Measurements from ENCODE around the gene IPMK.
"Not testable (repeated sequence)": the region's sequence is repeated elsewhere in the genome, so short reads cannot be mapped to it uniquely, and the experiment has no call there.

DNA sequence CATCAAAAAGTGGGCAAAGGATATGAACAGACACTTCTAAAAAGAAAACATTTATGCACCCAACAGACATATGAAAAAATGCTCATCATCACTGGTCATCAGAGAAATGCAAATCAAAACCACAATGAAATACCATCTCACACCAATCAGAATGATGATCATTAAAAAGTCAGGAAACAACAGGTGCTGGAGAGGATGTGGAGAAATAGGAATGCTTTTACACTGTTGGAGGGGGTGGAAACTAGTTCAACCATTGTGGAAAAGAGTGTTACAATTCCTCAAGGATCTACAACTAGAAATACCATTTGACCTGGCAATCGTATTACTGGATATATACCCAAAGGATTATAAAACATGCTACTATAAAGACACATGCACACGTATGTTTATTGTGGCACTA is 111.8 kb downstream of the IPMK start:
- TF ChIP-seq CTCF (conservative IDR thresholded peaks at IDR 0.05 in 1 of 2, IDR thresholded peaks at IDR 0.05 in 1 of 2; ENCODE audit: extremely low read depth in 1 of 2, insufficient read depth in 1 of 2, low read depth in 1 of 2, low read length in 2 of 2); EZH2 (IDR thresholded peaks at IDR 0.05; ENCODE audit: borderline replicate concordance, low read length): not testable (repeated sequence)
